ENCODE measurements around the gene TBC1D22A. TPM values are rescaled to one million over a fixed set of nuclear protein-coding genes. Genes with fewer than 3 reads are reported as not detected.
A peak's percentile ranks its signal among the peaks of the same experiment; 100 is the strongest.

The TBC1D22A gene
- total RNA-seq, 2 donors from 2014 or later: 31.9 to 43.4 TPM

DNA sequence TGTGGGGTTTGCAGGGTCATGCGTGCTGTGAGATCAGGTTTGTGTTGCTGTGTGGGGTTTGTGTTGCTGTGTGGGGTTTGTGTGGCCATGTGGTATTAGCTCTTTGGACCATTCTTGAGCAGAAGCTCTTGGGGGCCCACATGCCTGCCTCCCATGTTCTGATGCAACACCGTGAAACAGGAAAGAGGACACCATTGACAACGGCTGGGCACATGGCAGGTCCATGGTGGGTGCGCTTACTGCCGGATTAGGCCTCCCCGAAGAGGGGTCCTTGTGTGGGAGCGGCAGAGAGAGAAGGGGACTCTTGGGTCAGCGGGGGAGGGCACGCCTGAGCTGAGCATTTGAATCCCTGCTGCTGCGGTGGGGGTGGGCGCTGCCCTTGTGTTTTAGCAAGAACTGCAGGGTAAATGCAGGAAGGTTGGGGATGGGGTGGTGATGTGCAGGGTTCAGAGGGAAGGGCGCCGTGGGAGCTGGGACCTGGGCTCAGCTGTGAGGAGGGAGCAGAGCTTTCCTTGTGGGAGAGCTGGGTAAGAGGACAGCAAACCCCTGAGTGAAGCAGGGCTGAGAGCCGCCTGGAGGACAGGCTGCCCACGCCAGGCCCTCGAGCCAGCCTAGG, 361.5 kb downstream of the TBC1D22A start:
- ATAC-seq (no peak), DNase-seq (ENCODE audit: low spot score) (peak; percentile 16)
- H3K4me1 Mint-ChIP-seq (ENCODE audit: low read depth in 2 of 2): peaks cover 5 to 8% of the 10 kb centered on the region in 2 donors
- peak overlapping the region in 1 of 2 donors; percentile 11 for H3K27ac Mint-ChIP-seq
- no peaks in the 10 kb centered on the region for H3K27me3 Mint-ChIP-seq
- no peaks in the 10 kb centered on the region for H3K9me3 Mint-ChIP-seq
- H3K36me3 Mint-ChIP-seq: no peaks in the 10 kb centered on the region
- no peak overlapping the region for H3K4me3 Mint-ChIP-seq

DNA sequence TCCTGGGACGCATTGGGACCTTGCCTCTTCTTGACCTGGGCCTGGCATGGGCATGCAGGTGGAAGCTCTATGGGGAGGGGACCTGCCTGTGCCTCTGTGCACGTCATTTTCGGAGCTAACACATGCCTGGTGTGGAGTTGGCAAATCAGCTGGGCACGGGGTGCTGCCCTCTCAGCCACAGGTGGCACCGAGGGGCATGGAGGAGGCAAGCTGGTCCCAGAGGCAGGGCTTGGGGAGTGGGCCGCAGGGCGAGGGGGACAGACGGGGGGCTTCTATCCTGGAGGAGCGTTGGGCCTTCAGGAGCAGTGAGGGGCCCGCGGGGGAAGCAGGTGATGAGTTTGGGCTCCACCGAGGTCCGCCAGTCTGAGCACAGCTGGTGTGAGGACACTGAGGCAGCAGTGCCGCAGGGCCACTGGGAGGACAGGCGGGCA, 362.0 kb downstream of the TBC1D22A start:
- H3K9me3 Mint-ChIP-seq: no peaks in the 10 kb centered on the region
- no peaks in the 10 kb centered on the region for H3K36me3 Mint-ChIP-seq
- no peak for ATAC-seq
- H3K27me3 Mint-ChIP-seq: no peaks in the 10 kb centered on the region
- H3K27ac Mint-ChIP-seq: no peak overlapping the region
- peak; percentile 56 for DNase-seq (ENCODE audit: low spot score)
- no peak overlapping the region for H3K4me3 Mint-ChIP-seq
- H3K4me1 Mint-ChIP-seq (ENCODE audit: low read depth in 2 of 2): peaks cover 5 to 8% of the 10 kb centered on the region in 2 donors

DNA sequence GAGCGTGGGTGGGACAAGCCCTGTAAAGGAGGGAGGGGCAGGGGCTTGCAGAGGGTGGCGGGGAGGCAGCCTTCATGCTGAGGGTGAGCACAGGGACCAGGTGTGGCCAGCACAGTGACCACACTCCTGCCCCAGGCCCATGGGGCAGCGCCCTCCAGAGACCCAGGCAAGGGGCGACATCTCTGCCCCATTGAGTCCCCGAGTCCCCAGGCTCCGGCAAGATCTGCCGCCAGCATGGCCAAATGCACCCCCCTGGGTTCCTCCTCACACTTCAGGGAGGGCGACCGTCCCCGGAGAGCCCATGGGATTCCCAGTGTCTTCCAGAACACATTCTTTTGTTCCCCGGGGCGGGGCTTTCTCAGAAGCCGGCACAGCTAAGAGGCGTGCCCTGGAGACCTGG, 362.5 kb downstream of the TBC1D22A start:
- H3K27ac Mint-ChIP-seq: no peak overlapping the region

DNA sequence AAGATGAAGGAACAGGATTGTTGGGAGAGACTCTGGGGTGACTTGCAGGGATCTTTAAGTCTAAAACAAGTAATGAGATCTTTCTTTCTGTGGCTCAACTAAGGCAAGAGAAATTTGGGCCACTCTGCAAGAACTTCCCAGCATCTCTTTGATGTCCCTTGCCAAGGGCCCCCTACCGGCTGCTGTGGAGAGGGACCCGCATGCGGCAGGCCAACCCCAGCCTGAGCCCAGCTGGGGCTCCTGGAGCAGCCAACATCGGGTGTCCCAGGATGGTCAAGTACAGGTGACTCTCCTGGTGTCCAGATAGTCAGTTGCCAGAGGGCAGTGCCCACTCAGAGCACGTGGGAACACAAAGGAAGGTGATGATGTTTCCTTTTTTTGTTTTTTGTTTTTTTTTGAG, 363.2 kb downstream of the TBC1D22A start:
- ATAC-seq (no peak), DNase-seq (ENCODE audit: low spot score) (peak; percentile 53)
- H3K36me3 Mint-ChIP-seq: no peaks in the 10 kb centered on the region
- H3K27me3 Mint-ChIP-seq: no peaks in the 10 kb centered on the region
- peaks cover 5 to 11% of the 10 kb centered on the region in 2 donors for H3K4me1 Mint-ChIP-seq (ENCODE audit: low read depth in 2 of 2)
- no peaks in the 10 kb centered on the region for H3K9me3 Mint-ChIP-seq
- no peak overlapping the region for H3K27ac Mint-ChIP-seq
- no peak overlapping the region for H3K4me3 Mint-ChIP-seq

More for the DNA sequence above, 362.5 kb downstream of the TBC1D22A start:
- Mint-ChIP-seq H3K4me3 (no peak overlapping the region), H3K9me3 (no peaks in the 10 kb centered on the region), H3K4me1 (ENCODE audit: low read depth in 2 of 2) (peaks cover 5 to 8% of the 10 kb centered on the region in 2 donors), H3K36me3 (no peaks in the 10 kb centered on the region), H3K27me3 (no peaks in the 10 kb centered on the region)
- DNase-seq (ENCODE audit: low spot score): peak; percentile 46
- ATAC-seq: peak; percentile 30 to 31

DNA sequence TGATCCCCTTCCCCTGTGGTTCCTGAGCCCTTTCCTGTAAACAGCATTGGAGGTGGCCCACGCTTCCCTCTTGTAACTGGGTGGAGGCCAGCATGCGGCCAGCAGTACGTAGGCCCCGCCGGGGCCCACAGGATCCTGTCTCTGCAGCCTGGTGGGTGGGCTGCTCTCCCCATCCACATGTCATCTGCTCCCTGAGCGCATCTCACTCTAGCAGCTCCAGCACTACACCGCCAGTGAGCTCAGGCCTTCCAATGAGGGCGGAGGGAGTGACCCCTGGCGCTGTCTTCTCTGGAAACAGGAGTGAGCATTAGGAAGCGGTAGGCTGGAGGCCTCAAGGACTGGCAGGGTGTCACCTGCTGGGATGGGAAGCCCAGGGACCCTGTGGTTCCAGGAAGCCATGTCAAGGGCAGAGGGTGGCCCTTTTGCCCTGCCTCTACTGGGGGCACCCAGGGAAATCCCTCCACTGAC, 363.9 kb downstream of the TBC1D22A start:
- no peak for ATAC-seq
- no peaks in the 10 kb centered on the region for H3K27me3 Mint-ChIP-seq
- peak; percentile 23 for DNase-seq (ENCODE audit: low spot score)
- no peaks in the 10 kb centered on the region for H3K9me3 Mint-ChIP-seq
- peaks cover 5 to 14% of the 10 kb centered on the region in 2 donors for H3K4me1 Mint-ChIP-seq (ENCODE audit: low read depth in 2 of 2)
- H3K4me3 Mint-ChIP-seq: no peak overlapping the region
- no peak overlapping the region for H3K27ac Mint-ChIP-seq
- H3K36me3 Mint-ChIP-seq: no peaks in the 10 kb centered on the region

DNA sequence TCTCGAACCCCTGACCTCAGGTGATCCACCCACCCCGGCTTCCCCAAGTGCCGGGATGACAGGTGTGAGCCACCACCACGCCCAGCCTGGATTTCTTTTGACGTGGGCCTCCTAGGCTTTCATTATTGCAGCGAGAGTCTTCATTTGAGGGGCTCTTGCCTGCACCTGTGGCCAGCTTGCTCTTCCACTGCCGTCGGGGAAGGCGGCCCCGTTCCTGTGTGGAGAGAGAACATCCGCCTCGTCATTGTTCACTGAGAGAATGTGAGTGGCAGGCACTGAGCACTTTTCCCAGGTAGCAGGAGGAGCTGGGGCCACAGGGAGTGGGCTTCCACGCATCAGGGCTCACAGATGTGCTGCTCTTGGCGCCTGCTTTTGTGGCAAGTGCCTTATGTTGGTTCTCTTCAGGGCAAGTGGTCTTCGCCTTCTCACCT, 365.0 kb downstream of the TBC1D22A start:
- no peak for ATAC-seq
- Mint-ChIP-seq H3K9me3 (no peaks in the 10 kb centered on the region), H3K27me3 (no peaks in the 10 kb centered on the region), H3K27ac (no peak overlapping the region), H3K4me3 (no peak overlapping the region), H3K36me3 (no peaks in the 10 kb centered on the region), H3K4me1 (ENCODE audit: low read depth in 2 of 2) (peaks cover 5 to 14% of the 10 kb centered on the region in 2 donors)
- no peak for DNase-seq (ENCODE audit: low spot score)

DNA sequence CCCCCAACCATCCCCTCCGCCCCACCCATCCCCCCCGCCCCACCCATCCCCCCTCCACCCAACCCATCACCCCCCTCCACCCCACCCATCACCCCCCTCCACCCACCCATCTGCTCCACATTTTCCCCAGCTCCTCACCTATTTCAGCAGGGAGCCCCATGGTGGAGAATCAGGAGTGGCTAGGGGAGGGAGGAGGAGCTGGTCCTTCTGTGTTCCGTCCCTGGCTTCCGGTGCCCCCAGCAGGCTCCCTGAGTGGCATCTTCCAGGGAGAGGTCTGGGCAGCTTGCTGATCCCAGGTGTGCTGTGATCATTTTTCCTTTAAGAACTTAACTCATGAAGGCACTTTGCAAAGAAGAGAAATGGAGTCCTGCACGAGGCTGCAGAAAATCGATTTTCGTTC, 365.8 kb downstream of the TBC1D22A start:
- H3K36me3 Mint-ChIP-seq: no peaks in the 10 kb centered on the region
- H3K27me3 Mint-ChIP-seq: no peaks in the 10 kb centered on the region
- H3K27ac Mint-ChIP-seq: no peak overlapping the region
- no peak for DNase-seq (ENCODE audit: low spot score)
- ATAC-seq: no peak
- H3K9me3 Mint-ChIP-seq: no peaks in the 10 kb centered on the region
- H3K4me3 Mint-ChIP-seq: no peak overlapping the region
- H3K4me1 Mint-ChIP-seq (ENCODE audit: low read depth in 2 of 2): peaks cover 5 to 14% of the 10 kb centered on the region in 2 donors

DNA sequence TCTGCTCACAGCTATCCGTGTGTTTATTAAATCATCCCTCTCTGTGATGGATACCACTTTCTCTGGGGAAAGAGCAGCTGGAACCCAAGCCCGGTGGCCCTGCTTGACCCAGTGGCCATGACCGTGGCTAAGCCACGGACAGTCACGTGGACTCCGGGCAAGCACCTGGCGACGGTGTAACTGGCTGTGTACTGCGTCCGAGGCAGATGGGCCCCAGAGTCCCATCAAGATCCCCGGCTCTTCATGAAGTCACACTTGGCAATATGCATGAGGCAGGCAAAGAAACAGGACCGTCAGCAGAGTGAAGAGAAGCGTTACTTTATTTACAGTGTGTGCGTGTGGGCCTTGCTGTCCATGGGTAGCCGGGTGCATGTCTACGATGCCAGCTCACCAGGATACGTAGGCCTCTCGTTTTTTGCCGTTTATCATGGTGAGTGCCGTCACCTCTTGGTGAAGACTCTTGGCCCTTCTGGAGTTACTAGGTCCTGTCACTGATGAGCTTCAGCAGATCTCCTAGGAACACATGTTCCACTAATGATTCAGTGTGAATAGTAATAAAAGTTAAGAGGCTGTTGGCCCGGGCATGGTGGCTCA, 366.3 kb downstream of the TBC1D22A start:
- Mint-ChIP-seq H3K36me3 (no peaks in the 10 kb centered on the region), H3K9me3 (no peaks in the 10 kb centered on the region), H3K4me1 (ENCODE audit: low read depth in 2 of 2) (peaks cover 2 to 10% of the 10 kb centered on the region in 2 donors), H3K27ac (no peak overlapping the region), H3K4me3 (no peak overlapping the region), H3K27me3 (no peaks in the 10 kb centered on the region)
- ATAC-seq: no peak
- DNase-seq (ENCODE audit: low spot score): peak; percentile 26

DNA sequence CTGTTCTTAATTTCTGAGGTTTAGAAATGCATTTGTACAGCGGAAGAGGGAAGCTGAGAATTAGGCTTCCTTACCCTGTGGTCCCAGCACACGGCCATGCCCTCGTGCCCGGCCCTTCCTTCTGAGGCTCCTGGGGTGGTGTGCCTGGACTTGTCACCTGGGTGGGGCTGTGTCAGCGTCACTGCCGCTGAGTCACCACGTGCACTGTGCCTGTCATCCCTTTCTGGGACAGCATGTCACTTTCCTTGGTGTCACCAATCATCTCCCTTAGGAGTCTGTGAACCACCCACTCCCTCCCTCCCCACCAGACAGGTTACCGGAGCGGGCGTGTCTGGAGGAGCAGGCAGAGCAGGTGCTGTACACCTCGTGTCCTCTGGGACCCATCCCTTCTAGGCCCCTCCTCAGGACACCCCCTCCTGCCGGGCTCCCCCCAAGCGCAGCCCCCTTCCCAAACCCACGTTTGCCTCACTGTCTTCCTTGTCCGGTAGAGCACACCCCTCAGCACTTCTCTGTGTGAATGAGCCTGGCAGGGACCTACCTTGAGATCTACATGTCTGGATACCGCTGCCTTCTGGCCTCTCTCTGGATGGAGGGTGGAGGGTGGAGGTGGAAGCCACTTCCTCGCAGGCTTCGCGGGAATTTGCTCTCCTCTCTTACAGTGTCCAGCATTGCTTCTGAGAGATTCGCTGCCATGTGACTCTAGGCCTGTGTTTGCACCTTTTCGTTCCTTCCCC, 367.6 kb downstream of the TBC1D22A start:
- DNase-seq (ENCODE audit: low spot score): peak; percentile 39
- peak overlapping the region in 1 of 2 donors; percentile 31 for H3K27ac Mint-ChIP-seq
- peak; percentile 24 to 50 for ATAC-seq
- H3K36me3 Mint-ChIP-seq: no peaks in the 10 kb centered on the region
- no peaks in the 10 kb centered on the region for H3K27me3 Mint-ChIP-seq
- H3K9me3 Mint-ChIP-seq: no peaks in the 10 kb centered on the region
- no peak overlapping the region for H3K4me3 Mint-ChIP-seq
- peaks cover 0 to 8% of the 10 kb centered on the region in 2 donors for H3K4me1 Mint-ChIP-seq (ENCODE audit: low read depth in 2 of 2)

DNA sequence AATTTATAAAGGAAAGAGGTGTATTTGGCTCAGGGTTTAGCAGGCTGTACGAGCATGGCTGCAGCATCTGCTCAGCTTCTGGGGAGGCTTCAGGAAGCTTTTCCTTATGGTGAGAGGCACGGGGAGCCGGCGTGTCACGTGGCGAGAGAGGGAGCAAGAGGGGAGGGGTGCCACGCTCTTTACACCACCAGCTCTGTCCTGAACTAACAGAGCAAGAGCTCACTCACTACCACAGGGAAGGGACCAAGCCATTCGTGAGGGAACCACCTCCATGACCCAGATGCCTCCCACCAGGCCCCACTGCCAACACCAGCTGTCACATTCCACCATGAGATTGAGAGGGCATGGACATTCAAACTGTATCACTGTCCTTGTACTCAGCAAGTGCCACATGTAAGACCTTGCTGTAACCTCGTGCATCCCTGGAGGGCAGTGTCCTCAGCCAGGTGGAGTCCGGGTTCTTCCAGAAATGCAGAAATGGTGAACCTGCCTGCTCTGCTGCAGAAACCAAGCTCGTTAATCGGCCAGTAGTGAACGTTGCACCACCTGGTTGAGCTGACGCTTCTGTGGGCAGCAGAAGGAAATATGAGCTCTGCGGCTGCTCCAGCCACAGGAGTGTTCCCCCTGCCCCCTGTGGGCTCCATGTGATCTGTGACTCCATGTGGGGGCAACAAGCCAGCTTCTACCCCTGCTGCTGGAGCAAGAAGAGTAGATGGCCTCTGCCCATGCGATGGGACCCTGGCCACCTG, 368.6 kb downstream of the TBC1D22A start:
- Mint-ChIP-seq H3K27me3 (no peaks in the 10 kb centered on the region), H3K4me1 (ENCODE audit: low read depth in 2 of 2) (peaks cover 0 to 8% of the 10 kb centered on the region in 2 donors), H3K36me3 (no peaks in the 10 kb centered on the region), H3K9me3 (no peaks in the 10 kb centered on the region), H3K4me3 (no peak overlapping the region), H3K27ac (peak overlapping the region in 1 of 2 donors; percentile 31)
- DNase-seq (ENCODE audit: low spot score) (no peak), ATAC-seq (no peak)

DNA sequence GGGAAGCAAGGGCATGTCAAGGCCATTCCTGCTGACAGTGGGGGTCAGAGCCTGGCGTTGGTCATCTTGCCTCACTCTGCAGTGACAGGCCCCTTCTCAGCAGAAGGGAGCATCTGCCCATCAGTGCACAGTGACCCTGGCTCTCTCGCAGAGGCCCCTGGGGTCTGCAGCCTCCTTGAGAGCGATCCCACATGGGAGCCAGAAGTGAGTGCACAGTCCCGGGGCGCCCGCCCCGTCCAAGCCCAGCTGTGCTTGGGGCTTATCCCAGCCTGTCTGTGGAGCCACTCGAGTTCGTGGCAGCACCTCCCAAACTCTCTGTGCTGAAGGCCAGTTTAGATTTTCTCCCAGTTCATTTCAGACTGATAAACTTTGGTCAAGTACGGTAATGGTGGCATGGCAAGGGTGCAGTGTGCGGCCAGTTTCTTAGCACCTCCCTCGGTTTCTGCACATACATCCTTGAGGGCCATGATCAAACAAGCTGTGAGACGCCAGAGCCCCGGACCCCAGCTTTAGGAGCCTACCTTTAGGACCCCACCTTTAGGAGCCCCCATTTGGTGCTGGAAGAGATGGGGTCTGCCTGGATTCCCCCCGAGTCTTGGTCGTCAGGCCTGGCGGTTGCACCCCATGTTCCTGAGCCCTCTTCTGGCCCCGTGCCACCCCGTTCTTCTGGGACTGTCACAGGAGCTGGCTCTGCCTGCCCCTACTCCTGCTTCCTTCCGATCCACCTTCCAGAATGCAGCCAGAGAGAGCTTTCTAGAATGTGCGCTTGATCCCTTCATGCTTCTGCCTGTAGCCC, 369.4 kb downstream of the TBC1D22A start:
- H3K4me3 Mint-ChIP-seq: no peak overlapping the region
- DNase-seq (ENCODE audit: low spot score) (no peak), ATAC-seq (no peak)
- H3K36me3 Mint-ChIP-seq: no peaks in the 10 kb centered on the region
- H3K4me1 Mint-ChIP-seq (ENCODE audit: low read depth in 2 of 2): peaks cover 0 to 8% of the 10 kb centered on the region in 2 donors
- H3K9me3 Mint-ChIP-seq: no peaks in the 10 kb centered on the region
- H3K27me3 Mint-ChIP-seq: no peaks in the 10 kb centered on the region
- no peak overlapping the region for H3K27ac Mint-ChIP-seq

DNA sequence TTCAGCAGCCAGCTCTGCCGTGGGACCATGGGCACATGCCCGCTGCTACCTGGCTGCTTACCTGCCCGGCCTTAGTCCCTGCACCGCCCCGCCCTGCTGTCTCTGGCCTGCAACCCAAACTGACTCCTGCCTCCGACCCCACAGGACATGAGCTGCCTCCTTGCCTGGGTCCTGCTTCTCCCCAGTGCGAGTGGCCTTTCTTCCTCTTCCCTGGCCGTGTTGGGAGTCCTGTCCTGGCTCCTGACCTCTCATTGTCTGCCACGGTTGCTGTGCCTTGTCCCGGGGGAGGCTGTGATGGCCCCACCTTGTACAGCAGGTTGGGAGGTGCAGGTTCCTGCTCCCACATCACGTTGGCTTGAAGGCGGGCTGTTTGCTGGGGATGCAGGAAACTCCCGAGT, 370.0 kb downstream of the TBC1D22A start:
- DNase-seq (ENCODE audit: low spot score) (no peak), ATAC-seq (no peak)
- Mint-ChIP-seq H3K4me1 (ENCODE audit: low read depth in 2 of 2) (peaks cover 0 to 8% of the 10 kb centered on the region in 2 donors), H3K4me3 (no peak overlapping the region), H3K36me3 (no peaks in the 10 kb centered on the region), H3K9me3 (no peaks in the 10 kb centered on the region), H3K27ac (no peak overlapping the region), H3K27me3 (no peaks in the 10 kb centered on the region)
